22Rv1 (cell line): ENCODE measurements around the gene PAIP2.

Experiments used
- CTCF ChIP-seq: fragments of 450-650 bp; IDR thresholded peaks from 2 replicates; pipeline ENCODE4 v1.5.1; 2017; ENCODE audit warnings: mild to moderate bottlenecking
- ZFX ChIP-seq: fragments of 450-650 bp; IDR thresholded peaks from 2 replicates; pipeline ENCODE4 v1.6.1; 2017; ENCODE audit warnings: antibody characterized with exemption, borderline replicate concordance

GRCh38 chr5:139369181-139369580 lies 27.5 kb downstream of the PAIP2 start:
- no peak for TF ChIP-seq CTCF
- TF ChIP-seq ZFX: no peak
